GM12872 (cell line): ENCODE measurements around the gene ATP2B3.

Experiments used
- TF ChIP-seq, protein P1 (sequence below): IDR thresholded peaks from 3 replicates; pipeline ENCODE4 v1.5.1; 2011; ENCODE audit warnings: low read depth, mild to moderate bottlenecking, low read length, moderate library complexity; ENCODE audit not compliant: insufficient read depth

ATP2B3 gene

DNA sequence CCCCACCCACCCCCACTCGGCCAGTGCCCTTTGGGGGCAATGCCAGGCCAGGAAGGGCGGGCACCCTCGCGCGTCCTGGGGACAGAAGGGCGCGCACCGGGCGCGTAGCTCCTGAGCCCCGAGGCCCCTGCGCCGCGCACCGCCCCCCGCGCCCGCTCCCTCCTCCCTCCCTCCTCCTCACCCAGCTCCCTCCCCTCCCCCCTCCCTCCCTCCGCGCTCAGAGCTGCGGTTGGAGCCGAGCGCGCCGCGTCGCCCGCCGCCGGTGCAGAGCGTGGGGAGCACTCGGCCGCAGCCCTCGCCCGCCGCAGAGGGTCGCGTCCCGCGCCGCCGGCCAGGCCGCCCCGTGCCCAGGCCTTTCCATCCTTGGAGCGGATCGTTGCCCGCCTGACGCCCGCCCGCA is at the start of gene ATP2B3:
Gene ATP2B3 (plus strand): TSS at position 220 of the 400 bp plus-strand sequence. CDS start 18,606 bp downstream, outside the sequence.
- TF ChIP-seq, protein P1, sequence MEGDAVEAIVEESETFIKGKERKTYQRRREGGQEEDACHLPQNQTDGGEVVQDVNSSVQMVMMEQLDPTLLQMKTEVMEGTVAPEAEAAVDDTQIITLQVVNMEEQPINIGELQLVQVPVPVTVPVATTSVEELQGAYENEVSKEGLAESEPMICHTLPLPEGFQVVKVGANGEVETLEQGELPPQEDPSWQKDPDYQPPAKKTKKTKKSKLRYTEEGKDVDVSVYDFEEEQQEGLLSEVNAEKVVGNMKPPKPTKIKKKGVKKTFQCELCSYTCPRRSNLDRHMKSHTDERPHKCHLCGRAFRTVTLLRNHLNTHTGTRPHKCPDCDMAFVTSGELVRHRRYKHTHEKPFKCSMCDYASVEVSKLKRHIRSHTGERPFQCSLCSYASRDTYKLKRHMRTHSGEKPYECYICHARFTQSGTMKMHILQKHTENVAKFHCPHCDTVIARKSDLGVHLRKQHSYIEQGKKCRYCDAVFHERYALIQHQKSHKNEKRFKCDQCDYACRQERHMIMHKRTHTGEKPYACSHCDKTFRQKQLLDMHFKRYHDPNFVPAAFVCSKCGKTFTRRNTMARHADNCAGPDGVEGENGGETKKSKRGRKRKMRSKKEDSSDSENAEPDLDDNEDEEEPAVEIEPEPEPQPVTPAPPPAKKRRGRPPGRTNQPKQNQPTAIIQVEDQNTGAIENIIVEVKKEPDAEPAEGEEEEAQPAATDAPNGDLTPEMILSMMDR, result no peak

- TF ChIP-seq, protein P1, result no peak
These were observed 49.3 kb upstream of the ATP2B3 start for GRCh38 chrX:153468008-153468580.

DNA sequence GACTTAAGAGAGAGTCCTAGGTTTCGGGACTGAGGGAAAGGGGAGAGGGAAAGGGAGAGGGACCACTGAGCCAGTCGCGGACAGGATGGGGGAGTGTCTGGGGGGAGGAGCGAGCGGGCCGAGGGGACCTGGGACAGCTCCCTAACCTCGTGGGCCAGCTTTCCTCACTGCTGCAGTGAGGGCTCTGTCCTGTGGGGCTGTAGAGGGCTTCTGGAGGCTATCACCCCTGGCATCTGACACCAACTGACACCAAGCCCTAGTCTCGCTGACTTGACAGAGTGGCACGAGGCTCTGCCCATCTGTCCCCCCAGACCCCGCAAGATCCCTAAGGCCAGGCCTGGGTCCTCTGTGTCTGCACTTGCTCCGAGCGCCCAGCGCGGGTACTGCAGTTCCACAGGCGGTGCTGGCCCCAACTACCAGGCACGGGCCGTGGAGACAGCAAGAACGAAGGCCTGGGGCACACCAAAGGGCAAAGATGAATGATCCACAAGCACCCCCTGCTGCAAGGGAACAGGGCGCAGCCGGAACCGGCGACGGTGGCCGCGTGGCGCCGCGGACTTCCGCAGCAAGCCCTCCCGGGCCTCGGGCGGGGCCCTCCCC is 47.5 kb upstream of the ATP2B3 start:
- TF ChIP-seq, protein P1, result no peak; the same call in 2 of the 3 replicates

DNA sequence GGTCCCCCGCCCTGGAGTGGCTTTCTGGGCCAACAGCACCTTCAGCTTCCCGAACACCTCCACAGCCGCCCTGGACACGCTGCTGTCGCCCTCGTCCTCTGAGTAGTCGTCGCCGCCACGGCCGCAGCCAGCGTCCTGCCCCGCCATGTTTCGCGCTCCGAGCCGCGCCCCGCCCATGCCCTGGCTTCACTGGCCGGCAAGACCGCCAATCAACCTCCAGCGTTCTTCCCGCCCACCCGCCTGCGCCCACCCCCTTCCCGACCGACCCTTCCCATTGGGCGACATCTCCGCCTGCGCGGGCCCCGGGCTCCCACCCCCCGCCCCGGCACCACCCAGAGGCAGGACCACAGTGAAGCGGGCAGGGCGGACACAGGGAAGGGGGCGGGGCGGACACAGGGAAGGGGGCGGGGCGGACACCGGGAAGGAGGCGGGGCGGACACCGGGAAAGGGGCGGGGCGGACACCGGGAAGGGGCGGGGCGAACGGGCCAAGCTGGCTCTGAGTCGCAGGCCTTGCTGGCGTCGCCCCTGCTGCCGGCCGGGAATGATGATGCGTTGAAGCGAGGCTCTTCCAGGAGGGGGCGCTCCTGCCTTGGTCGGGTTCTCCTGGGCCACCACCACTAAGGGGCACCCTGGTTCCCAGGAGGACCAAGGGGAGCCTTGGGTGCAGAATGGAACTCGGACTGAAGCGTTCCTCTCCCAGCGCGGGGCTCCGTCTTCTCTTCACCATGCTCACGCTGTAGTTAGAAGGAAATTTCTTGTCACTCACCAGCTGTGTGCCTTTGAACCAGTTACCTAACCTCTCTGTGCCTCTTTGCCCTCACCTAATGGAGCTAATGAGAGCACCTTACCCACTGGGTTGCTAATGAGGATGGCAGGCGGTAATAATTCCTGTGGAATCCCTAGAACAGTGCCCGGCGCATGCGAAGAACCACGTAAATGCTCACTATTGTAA is 46.8 kb upstream of the ATP2B3 start, which contains the start of gene HAUS7:
Gene HAUS7 (minus strand): TSS at position 166 of the 953 bp plus-strand sequence. CDS start 19 bp downstream, at position 147.
- TF ChIP-seq, protein P1, result peak; percentile 69

GRCh38 chrX:153471663-153472280 is 45.7 kb upstream of the ATP2B3 start:
- TF ChIP-seq, protein P1, result no peak

GRCh38 chrX:153473126-153473525 is 44.3 kb upstream of the ATP2B3 start:
- TF ChIP-seq, protein P1, result no peak
